Tibial nerve (tissue), 4 donors: ENCODE results near the gene OSBPL3. TPM values are rescaled to one million over a fixed set of nuclear protein-coding genes. Genes with fewer than 3 reads are reported as not detected.

Experiments used
- DNase-seq, 2 donors: peaks; one replicate each; pipeline ENCODE4 v3.0.0-alpha.2; 2019; ENCODE audit warnings: low spot score in 2 of 2
- H3K27ac ChIP-seq, 4 donors: fragments of 200-600 bp; sonication (generic) in 3 of 4; one replicate each; pipeline ENCODE4 v1.5.1; 2017 to 2019; ENCODE audit warnings: mild to moderate bottlenecking in 1 of 4
- H3K27me3 ChIP-seq, 2 donors: fragments of 200-600 bp; sonication (generic) in 1 of 2; one replicate each; pipeline versions ENCODE4 v1.5.1 to v1.6.0; 2017 to 2019
- H3K36me3 ChIP-seq, 3 donors: fragments of 200-600 bp; sonication (generic); one replicate each; pipeline ENCODE4 v1.5.1; 2018 to 2019
- H3K4me1 ChIP-seq, 4 donors: fragments of 200-600 bp; sonication (generic) in 3 of 4; one replicate each; pipeline ENCODE4 v1.5.1; 2017 to 2019
- H3K4me3 ChIP-seq, 4 donors: fragments of 200-600 bp; sonication (generic) in 3 of 4; one replicate each; pipeline ENCODE4 v1.5.1; 2017 to 2019; ENCODE audit warnings: mild to moderate bottlenecking in 1 of 4, moderate library complexity in 1 of 4
- H3K9me3 ChIP-seq, 4 donors: fragments of 200-600 bp; sonication (generic) in 3 of 4; one replicate each; pipeline ENCODE4 v1.5.1; 2017 to 2019
- CTCF ChIP-seq, 5 experiments: fragments of 200-600 bp in 3 of 5; fragments of 450-650 bp in 2 of 5; sonication (generic) in 3 of 5; IDR thresholded peaks; one replicate each; pipeline ENCODE4 v1.5.1; 2016 to 2019; ENCODE audit warnings: antibody characterized with exemption in 5 of 5, mild to moderate bottlenecking in 3 of 5, moderate library complexity in 2 of 5
- EP300 ChIP-seq, 2 donors: sonication (generic); formaldehyde crosslinking; IDR thresholded peaks; one replicate each; pipeline ENCODE4 v1.6.1; 2017; ENCODE audit warnings: antibody characterized with exemption in 2 of 2, mild to moderate bottlenecking in 1 of 2
- POLR2A ChIP-seq, 2 donors: fragments of 450-650 bp; IDR thresholded peaks; one replicate each; pipeline ENCODE4 v1.6.1; 2017; ENCODE audit warnings: antibody characterized with exemption in 2 of 2, mild to moderate bottlenecking in 2 of 2, moderate library complexity in 2 of 2
- WGBS, 2 donors: methylation state at CpG; one replicate each; pipeline ENCODE4 v1.1.5; 2018; 5-methylcytosine and 5-hydroxymethylcytosine counted together
- total RNA-seq, 4 donors: library from RNA; depleted of rRNA; stranded (reverse); fragments of >200 nt; gene quantifications; one replicate each; pipeline ENCODE4 v1.1.0, GENCODE V29; 2016

The OSBPL3 gene
- total RNA-seq, 4 donors from 2014 or later = 1.6 to 7.3 (median 5.3) TPM

GRCh38 chr7:24974026-24974832, 5.7 kb downstream of the OSBPL3 start:
- Histone ChIP-seq H3K36me3 (no peaks in the 10 kb centered on the region), H3K4me3 (no peak overlapping the region), H3K9me3 (no peaks in the 10 kb centered on the region), H3K4me1 (peaks cover 0 to 5% (median under 1%) of the 10 kb centered on the region in 4 donors), H3K27ac (no peak overlapping the region), H3K27me3 (no peaks in the 10 kb centered on the region)
- TF ChIP-seq CTCF (IDR thresholded peaks at IDR 0.05) (no peak), POLR2A (IDR thresholded peaks at IDR 0.05) (no peak), EP300 (IDR thresholded peaks at IDR 0.05) (no peak)
- DNase-seq = no peak
- WGBS, 2 donors = 80 to 85% methylated on average over 15 of the region's 15 CpGs

- no peaks in the 10 kb centered on the region for H3K4me1 ChIP-seq
- no peaks in the 10 kb centered on the region for H3K27me3 ChIP-seq
- H3K27ac ChIP-seq = no peak overlapping the region
- no peak for DNase-seq
- no peaks in the 10 kb centered on the region for H3K9me3 ChIP-seq
- no peaks in the 10 kb centered on the region for H3K36me3 ChIP-seq
- TF ChIP-seq EP300 (IDR thresholded peaks at IDR 0.05) (no peak), CTCF (IDR thresholded peaks at IDR 0.05) (no peak), POLR2A (IDR thresholded peaks at IDR 0.05) (no peak)
- no peak overlapping the region for H3K4me3 ChIP-seq
Measured at GRCh38 chr7:24972991-24973390, 7.0 kb downstream of the OSBPL3 start.

GRCh38 chr7:24972166-24972477, 7.9 kb downstream of the OSBPL3 start:
- TF ChIP-seq EP300 (IDR thresholded peaks at IDR 0.05) = no peak
- TF ChIP-seq POLR2A (IDR thresholded peaks at IDR 0.05) = no peak
- no peak for TF ChIP-seq CTCF (IDR thresholded peaks at IDR 0.05)
- Histone ChIP-seq H3K27me3 (no peaks in the 10 kb centered on the region), H3K9me3 (no peaks in the 10 kb centered on the region), H3K36me3 (no peaks in the 10 kb centered on the region), H3K4me1 (no peaks in the 10 kb centered on the region), H3K27ac (no peak overlapping the region), H3K4me3 (no peak overlapping the region)
- WGBS, 2 donors = 82% methylated on average over 1 of the region's 1 CpG
- no peak for DNase-seq

GRCh38 chr7:24971333-24972165, 8.4 kb downstream of the OSBPL3 start:
- H3K4me1 ChIP-seq = no peaks in the 10 kb centered on the region
- H3K4me3 ChIP-seq = no peak overlapping the region
- no peak for DNase-seq
- no peaks in the 10 kb centered on the region for H3K9me3 ChIP-seq
- no peaks in the 10 kb centered on the region for H3K27me3 ChIP-seq
- H3K27ac ChIP-seq = no peak overlapping the region
- no peaks in the 10 kb centered on the region for H3K36me3 ChIP-seq
- TF ChIP-seq POLR2A (IDR thresholded peaks at IDR 0.05) (no peak), EP300 (IDR thresholded peaks at IDR 0.05) (no peak), CTCF (IDR thresholded peaks at IDR 0.05) (no peak)
- WGBS, 2 donors = 80 to 85% methylated on average over 9 of the region's 9 CpGs

GRCh38 chr7:24970676-24971075, 9.3 kb downstream of the OSBPL3 start:
- no peaks in the 10 kb centered on the region for H3K9me3 ChIP-seq
- H3K27ac ChIP-seq = no peak overlapping the region
- no peak for TF ChIP-seq CTCF (IDR thresholded peaks at IDR 0.05)
- no peak for TF ChIP-seq EP300 (IDR thresholded peaks at IDR 0.05)
- no peak for TF ChIP-seq POLR2A (IDR thresholded peaks at IDR 0.05)
- WGBS, 2 donors = 77 to 79% methylated on average over 4 of the region's 4 CpGs
- no peaks in the 10 kb centered on the region for H3K4me1 ChIP-seq
- H3K27me3 ChIP-seq = no peaks in the 10 kb centered on the region
- no peak overlapping the region for H3K4me3 ChIP-seq
- DNase-seq = no peak
- H3K36me3 ChIP-seq = no peaks in the 10 kb centered on the region
